NCI-H146 treated with DMSO at 0.1 percent for 48 hours (cell line): ENCODE measurements around the gene HEPN1.

Experiments
- DNase-seq: peaks from one replicate; lab custom pipeline; 2025; ENCODE audit not compliant: unreplicated experiment; lab: John Stamatoyannopoulos, UW

The HEPN1 gene

GRCh38 chr11:124899383-124900145 is 19.5 kb upstream of the HEPN1 start:
- DNase-seq = no peak

- no peak for DNase-seq
These were observed 18.6 kb upstream of the HEPN1 start for GRCh38 chr11:124900464-124900863.

- DNase-seq = no peak
These were observed 16.4 kb upstream of the HEPN1 start for GRCh38 chr11:124902616-124903015.

- DNase-seq = no peak
These were observed 3.3 kb upstream of the HEPN1 start for GRCh38 chr11:124915541-124916369.

- no peak for DNase-seq
These were observed 2.7 kb upstream of the HEPN1 start for GRCh38 chr11:124916370-124916710.

- no peak for DNase-seq
These were observed 1.9 kb upstream of the HEPN1 start for GRCh38 chr11:124917115-124917637.

- no peak for DNase-seq
These were observed 848 bp downstream of the HEPN1 start for GRCh38 chr11:124919898-124920297.

GRCh38 chr11:124920356-124920755 is 1.3 kb downstream of the HEPN1 start:
- no peak for DNase-seq

- DNase-seq = peak; percentile 74
These were observed 2.0 kb downstream of the HEPN1 start for GRCh38 chr11:124920870-124921609.

- DNase-seq = no peak
These were observed 3.8 kb downstream of the HEPN1 start for GRCh38 chr11:124922831-124923230.

GRCh38 chr11:124923296-124923695 is 4.2 kb downstream of the HEPN1 start:
- no peak for DNase-seq

- no peak for DNase-seq
These were observed 10.1 kb downstream of the HEPN1 start for GRCh38 chr11:124928942-124929665.

- no peak for DNase-seq
These were observed 11.7 kb downstream of the HEPN1 start for GRCh38 chr11:124930799-124931198.

- no peak for DNase-seq
These were observed 16.0 kb downstream of the HEPN1 start for GRCh38 chr11:124934862-124935547.

- no peak for DNase-seq
These were observed 16.8 kb downstream of the HEPN1 start, which contains the start of gene HEPACAM for GRCh38 chr11:124935548-124936514. Gene HEPACAM, minus strand, starts transcription at chr11:124936047. Its CDS starts 41 bp downstream, at chr11:124936006.

- DNase-seq = no peak
These were observed 18.4 kb downstream of the HEPN1 start for GRCh38 chr11:124937336-124937935.

- no peak for DNase-seq
These were observed 19.2 kb downstream of the HEPN1 start for GRCh38 chr11:124938206-124938765.

- no peak for DNase-seq
These were observed 19.9 kb downstream of the HEPN1 start for GRCh38 chr11:124938970-124939369.
